GM19193 (cell line): Measurements from ENCODE around the gene ATP1A1.

Source experiments
- POLR2A ChIP-seq: IDR thresholded peaks from 4 replicates; pipeline ENCODE4 v1.6.1; 2011; ENCODE audit not compliant: insufficient read depth, insufficient read length; ENCODE audit errors: extremely low read depth

The ATP1A1 gene

DNA sequence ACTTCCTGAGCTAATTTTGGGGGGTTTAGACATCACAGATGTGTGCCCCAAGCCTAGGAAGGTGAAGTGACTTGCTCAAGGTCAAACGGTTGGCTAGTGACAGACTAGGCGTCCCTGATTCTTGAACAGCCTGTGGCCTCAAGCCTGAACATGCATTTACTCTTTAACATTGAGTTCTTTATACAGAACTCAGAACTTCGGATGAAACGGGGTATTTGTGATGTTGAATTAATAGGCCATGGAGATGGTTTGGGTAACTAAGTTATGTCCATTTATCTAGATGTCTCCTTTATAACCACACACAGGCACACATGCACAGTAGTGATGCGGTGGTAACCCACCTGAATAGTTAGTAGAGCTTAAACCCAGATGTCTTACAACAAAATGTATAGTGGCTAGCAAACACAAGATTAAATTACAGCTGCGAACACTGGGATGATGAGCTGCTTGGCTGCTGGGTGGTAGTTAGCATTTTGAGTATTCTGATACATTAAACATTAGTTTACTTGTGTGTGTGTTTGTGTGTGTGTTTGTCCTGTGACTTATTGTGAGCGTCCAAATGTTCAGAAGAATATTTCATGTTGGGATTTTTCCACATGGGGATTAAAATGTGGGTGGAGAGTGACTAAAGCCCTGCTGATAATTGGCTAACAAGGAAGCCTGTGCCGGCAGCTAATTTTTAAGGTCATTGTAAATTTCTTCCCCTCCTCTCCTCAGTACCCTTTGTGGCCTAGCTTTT lies 2.3 kb downstream of the ATP1A1 start:
- TF ChIP-seq POLR2A, result no peak

DNA sequence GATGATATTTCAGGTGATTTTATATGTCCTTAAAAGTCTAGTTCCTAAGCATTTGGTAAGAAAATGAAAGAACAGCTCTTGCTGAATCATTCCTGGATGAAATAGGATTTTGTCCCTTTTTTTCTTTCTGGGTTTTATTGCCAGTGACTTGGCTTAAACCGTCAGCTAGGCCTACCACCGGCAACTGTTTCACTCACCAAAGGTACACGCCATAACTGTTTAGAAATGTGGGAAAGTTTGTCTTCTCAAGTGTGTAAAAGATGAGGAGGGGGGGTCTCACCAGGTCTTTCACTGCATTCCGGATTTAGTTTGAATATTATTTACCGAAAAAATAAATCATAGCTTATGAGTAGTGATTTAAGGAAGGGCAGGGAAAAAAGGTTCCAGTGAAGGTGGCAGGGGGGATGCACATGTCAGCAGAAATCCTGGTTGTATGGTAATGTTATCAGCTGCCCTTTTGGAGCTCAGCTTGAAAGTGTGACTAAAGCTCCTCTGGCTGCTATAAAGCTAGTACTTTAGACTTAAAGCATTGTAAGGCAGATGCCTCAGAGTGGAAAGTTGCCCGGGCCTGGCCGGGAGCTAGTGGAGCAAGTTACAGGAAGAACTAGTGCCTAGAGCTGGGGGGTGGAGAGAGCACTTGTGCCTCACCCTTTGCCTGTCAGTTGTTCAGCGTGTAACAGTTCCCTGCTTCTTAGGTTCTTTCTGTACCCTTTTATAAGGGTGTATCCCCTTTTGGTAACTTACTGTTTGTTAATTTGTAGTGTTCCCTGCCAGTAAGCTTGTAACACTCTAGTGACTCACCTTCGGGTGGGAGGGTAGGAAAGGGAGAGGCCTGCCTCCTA lies 3.1 kb downstream of the ATP1A1 start:
- TF ChIP-seq POLR2A, result peak; percentile 71

DNA sequence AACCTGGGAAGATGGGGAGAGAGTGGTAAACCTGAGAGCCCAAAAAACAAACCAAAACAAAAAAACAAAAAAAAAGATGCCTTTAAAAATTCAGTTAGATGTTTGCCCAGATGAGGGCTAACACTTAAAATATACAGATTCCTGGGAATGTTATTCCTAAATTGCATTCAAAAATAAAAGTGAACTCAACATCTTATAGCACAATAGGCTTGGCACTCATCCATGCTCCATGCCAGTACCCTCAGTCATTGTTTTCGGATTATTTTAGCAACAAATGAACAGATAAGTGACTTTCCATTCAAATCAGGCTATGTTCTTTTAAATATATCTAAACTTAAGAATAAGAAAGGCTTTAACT lies 3.7 kb downstream of the ATP1A1 start:
- TF ChIP-seq POLR2A, result no peak

DNA sequence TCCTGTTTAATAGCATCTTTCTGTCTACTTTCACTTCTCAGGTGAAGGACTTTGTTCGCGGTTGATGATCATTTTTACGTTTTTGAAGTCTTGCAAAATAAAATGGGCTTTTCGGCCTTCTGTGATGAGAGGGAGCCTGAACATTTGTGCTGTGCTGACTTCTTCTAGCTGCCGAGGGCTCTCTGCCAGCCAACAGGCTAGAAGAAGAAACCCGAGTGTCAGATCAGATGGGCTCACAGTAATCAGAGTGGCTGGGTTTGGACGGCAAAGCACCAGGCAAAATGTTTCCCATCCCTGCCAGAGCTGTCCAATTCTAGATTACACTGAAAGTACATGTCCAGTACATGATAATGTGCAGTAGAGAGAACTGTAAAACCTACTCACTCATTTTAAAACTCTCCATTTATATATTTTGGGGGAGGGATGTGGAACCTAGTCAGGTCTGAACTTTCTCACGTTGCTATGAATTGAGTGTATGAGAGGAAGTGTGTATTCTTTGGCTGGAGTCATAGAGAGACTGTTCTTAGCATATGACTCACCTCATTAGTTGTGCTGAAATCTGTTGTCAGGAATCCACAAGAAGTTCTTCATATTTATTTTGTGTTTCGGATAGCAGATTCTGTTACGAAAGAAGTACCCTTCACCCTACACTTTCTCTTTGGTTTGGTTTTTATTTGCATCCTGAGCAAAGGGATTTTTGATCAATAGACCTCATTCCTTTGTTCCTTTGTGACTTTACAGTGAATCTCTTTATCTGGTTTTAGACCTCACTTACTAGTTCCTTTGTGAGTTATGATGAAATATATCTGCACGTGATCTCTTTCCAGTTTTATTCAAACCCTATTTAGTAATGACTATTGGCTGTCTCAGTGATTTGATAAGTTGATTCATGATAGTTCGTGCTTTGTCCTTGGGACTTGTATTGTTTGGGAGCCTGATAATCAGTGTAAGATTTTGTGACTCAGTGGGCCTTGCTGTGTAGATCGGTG lies 4.8 kb downstream of the ATP1A1 start:
- TF ChIP-seq POLR2A, result peak; percentile 56

DNA sequence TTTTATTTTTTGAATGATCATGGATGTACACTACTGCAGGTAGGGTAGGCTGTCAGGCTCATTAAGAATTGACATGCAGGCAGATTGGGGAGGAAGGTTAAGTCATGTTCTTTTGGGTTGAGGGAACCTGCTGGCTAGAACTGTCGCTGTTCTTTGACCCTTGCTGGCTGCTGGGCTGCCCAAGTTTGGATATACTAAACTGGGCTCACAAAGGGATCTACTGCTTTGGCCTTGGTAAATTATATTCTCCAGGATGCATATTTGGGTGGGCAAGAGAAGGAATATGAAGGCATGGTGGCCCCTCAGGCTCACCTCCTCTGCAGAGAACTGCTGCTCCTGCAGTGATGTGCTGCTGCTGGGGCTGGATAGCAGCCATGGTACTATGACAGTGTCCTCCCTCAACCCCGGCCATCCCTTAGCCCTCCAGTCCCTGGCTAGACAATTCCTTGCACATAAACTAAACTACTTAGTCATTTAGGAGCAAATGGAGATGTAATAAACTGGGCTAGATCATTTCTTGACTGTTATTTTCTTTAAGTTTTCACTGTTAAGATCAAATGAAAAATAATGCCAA lies 6.1 kb downstream of the ATP1A1 start:
- TF ChIP-seq POLR2A, result no peak

DNA sequence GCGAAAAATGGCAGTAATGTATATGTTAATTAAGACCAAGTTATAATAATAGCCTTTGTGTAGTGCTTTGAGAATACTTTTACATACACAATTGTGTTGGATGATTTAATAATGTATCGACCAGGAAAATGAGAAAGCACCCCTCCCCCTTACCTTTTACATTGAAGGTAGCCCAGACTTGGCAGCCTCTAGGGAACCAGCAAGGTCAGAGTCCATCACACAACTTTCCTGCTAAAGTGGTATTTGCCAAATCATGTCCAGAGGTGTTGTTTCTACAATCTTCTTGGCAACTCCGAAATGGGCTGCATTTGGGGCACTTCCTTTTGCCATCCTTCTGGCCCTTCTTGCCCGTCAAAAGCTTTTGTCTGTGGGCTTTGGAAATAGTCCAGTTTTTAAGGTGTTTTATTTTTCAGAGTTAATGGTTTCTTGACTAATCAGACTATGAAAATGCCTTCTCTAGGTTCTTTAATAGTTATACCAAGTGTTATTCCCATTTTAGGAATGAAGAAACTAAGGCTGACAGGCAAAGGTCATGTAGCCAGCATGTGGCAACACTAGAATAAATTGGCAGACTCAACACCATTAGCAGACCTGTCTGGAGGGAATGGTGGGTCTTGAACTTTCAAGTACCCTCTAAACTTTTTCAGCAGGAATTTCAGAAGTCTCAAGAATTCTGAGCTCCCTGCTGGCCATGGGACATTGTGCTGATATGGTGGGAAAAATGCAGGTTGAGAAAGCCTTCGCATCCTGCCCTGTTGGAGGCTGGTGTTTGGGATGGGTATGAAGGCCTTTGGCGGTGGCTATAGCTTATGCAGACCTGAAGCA lies 6.8 kb downstream of the ATP1A1 start:
- TF ChIP-seq POLR2A, result no peak

DNA sequence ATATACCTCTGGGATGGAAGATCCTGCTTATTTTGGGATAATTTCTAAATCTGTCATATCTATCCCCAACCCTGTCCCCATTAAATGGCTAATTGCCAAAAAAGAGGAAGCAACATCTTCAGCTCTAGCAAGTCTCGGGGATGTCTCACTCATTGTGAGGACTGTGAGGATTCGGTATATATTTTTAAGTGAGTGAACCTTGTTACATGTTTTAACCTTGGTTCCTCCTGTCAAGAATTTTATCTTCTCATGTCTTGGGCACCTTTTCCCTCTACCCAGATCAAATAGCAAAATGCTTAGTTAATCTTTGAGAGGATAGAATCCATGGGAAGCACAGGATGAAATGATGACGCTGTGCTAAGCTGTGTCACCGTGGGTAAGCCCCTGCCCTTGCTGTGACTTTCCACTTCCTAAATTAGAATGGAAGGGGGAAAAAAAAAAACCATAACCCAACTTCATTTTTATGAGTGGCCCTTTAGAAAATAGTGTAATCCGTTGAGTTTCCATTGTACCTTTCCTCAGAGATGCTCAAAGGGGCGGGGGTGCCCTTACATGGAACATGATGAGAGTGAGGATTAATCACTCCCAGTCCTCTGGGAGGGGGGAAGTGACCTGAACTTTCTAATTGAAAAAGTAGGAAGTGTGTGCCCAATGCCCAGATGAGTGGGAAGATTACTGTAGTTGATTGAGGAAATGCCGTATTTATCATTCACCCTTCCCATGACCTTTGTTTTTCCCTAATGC lies 7.6 kb downstream of the ATP1A1 start:
- no peak for TF ChIP-seq POLR2A

DNA sequence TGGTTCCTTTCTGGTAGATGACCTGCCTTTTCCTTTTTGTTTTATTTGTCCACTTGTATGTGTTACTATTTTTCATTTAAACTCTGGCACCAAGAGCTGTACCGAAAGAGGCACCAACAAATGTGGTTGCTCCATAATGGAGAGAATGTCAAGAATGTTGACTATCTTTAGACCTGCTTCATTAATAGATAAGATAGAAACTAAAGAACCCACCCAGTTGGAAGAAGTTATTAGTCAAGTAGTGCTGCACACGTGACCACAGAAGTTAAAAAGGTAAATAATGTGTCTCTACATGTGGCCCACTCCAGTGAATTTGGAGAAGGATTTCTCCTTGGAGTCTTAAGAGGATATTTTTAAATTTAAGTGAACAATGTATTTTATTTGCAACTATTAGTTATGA lies 9.3 kb downstream of the ATP1A1 start:
- TF ChIP-seq POLR2A, result no peak

DNA sequence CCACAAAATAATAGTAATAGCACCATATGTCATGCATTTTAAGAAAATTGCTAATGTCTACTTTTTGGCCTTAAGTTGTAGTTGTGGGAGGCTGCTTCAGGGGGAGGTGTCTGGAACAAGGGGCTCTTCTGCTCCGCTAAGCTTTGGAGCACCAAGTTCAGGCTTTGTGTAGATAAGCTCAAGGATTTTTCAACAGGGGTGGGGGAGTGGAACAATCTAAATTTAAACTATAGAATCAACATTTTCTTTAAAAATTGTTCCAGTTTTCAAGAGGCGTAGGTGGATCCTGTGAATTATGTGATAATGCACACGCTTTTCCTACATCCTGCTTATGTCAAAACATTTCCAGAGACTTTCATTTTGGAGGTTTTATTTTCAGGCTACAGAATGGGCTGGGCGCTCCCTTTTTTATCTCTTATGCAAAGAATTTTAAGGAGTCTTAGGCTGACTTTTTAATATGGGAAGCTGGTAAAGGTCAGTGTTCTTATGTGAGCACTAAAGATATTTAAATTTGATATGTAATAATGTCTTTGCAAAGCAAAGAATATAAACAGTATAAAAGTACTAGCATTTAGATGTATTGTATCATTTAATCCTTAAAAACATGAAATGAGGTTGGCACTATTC lies 9.9 kb downstream of the ATP1A1 start:
- no peak for TF ChIP-seq POLR2A

DNA sequence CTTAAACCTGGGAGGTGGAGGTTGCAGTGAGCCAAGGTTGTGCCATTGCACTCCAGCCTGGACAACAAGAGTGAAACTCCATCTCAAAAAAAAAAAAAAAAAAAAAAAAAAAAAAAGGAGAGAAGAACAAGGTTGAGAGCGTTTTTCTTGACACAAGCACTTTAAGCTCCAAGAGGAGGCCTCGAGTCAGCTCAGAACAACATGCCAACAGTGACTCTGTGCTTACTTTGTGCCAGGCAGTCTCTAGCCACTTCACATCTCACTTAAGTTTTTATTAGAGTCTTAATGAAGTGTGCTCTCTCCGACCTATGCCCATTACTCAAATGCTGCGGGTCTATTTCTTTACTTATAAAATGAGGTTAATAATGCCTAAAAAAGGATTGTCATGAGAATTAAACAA lies 13.0 kb downstream of the ATP1A1 start:
- no peak for TF ChIP-seq POLR2A

DNA sequence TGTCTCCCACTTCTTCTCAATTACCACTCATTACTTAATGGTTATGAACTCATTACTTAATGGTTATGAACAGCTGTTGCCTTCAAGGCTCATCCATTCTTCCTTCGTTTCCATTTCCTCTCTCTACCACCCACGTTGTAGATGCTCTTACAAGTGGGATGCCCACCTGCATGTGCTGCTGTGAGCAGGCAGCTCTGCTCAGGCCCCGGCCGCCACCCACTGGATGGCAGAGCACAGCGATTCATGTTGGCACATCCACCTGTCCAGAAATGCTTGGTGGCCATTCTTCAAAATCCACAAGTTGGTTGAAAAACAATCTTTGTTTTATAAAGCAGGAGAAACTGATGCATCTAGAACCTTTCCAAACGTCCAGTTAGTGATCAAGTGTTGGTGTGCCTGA lies 14.5 kb downstream of the ATP1A1 start:
- TF ChIP-seq POLR2A, result no peak

DNA sequence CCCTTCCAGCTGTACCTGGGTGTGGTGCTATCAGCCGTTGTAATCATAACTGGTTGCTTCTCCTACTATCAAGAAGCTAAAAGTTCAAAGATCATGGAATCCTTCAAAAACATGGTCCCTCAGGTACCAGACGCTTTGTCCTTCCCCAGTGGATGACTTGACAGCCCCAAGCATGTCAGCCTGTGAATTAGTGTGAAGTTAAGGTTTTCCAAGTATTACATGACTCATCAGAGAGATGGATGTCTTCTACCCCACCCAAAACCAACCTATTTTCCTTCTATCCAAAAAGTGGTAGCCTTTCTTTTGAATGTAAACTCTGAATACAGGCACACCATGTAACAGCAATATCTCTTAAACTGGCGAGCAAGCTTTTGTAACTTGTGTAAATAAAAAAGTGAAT lies 15.1 kb downstream of the ATP1A1 start:
- TF ChIP-seq POLR2A, result no peak

DNA sequence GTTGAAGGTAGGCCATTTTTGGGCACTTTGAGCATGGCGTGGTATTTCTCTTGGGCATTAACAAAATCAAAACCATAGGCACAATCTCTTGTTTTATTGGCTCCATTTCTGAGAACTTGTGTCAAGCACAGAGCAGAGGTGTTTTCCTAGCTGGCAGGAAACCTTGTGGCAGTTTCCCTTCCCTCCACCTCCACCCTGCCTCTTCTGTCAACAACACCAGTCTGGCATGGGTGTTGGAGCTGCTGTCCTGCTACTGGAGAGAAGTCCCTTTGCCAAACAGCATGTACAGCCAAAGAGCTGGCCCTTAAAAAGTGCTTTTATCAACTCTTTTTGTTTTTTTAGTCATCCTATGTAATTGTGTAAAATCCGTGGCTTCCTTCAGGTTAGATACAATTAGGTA lies 16.0 kb downstream of the ATP1A1 start:
- TF ChIP-seq POLR2A, result no peak
